ENCODE data around the gene SLC22A2. TPM values are rescaled to one million over a fixed set of nuclear protein-coding genes. Genes with fewer than 3 reads are reported as not detected.

The SLC22A2 gene
- total and polyA plus RNA-seq, 10 of the 15 experiments (the other 5 are each of a cell fraction or from before 2014, with no cell fraction given), result 0.12 TPM; not detected in 9

GRCh38 chr6:160215232-160215631 lies 43.4 kb downstream of the SLC22A2 start:
- TF ChIP-seq SMARCA5 (IDR thresholded peaks at IDR 0.05) (no peak), KDM1A (IDR thresholded peaks at IDR 0.05; ENCODE audit: borderline replicate concordance) (no peak), RCOR1 (conservative IDR thresholded peaks at IDR 0.05; ENCODE audit: low read depth, low read length) (no peak), TCF3 (IDR thresholded peaks at IDR 0.05; ENCODE audit: borderline replicate concordance, insufficient read depth, low read depth, low read length) (no peak), HDAC2 (IDR thresholded peaks at IDR 0.05) (no peak), IKZF1 (conservative IDR thresholded peaks at IDR 0.05) (no peak), ELK1 (IDR thresholded peaks at IDR 0.05; ENCODE audit: low read depth, low read length) (no peak), RBBP5 (conservative IDR thresholded peaks at IDR 0.05) (no peak), SREBF1 (IDR thresholded peaks at IDR 0.05; ENCODE audit: low read length) (no peak), CEBPZ (IDR thresholded peaks at IDR 0.05; ENCODE audit: low read depth, low read length) (no peak), ZNF384 (IDR thresholded peaks at IDR 0.05; ENCODE audit: borderline replicate concordance, low read depth, low read length) (no peak), FOS (IDR thresholded peaks at IDR 0.05; ENCODE audit: borderline replicate concordance, extremely low read depth, insufficient read length) (no peak), IRF3 (IDR thresholded peaks at IDR 0.05) (no peak), ESRRA (IDR thresholded peaks at IDR 0.05; ENCODE audit: low read length) (no peak), ZNF622 (IDR thresholded peaks at IDR 0.05) (no peak), EED (IDR thresholded peaks at IDR 0.05; ENCODE audit: low read depth) (no peak), MXI1 (IDR thresholded peaks at IDR 0.05; ENCODE audit: low read depth, low read length) (no peak), E2F4 (IDR thresholded peaks at IDR 0.05; ENCODE audit: low read depth, low read length) (no peak)
- H3K27me3 ChIP-seq (replicated peaks in 1 of 2; ENCODE audit: control insufficient read depth in 2 of 2, insufficient read depth in 2 of 2, low read length in 1 of 2), result peaks cover 0 to 2% of the 10 kb centered on the region in 2 experiments; a peak in 1 of 4 replicates
- H3K9me3 ChIP-seq (replicated peaks; ENCODE audit: control insufficient read depth, insufficient read depth, low read length), result no peaks in the 10 kb centered on the region; the same call in 2 of the 3 replicates
- DNase-seq (ENCODE audit: low read depth, low spot score) (no peak), FAIRE-seq (no peak), ATAC-seq (no peak)
- ChIA-PET RAD21 (ENCODE audit: unreplicated experiment) (no interaction called here), POLR2A (interaction anchor here (0.5 kb wide), 1 partner anchor 69 kb away, joined by 3 read pairs; no protein-coding TSS in a partner anchor), CTCF (no interaction called here), SMC1A (ENCODE audit: uncharacterized antibody, unreplicated experiment) (no interaction called here)
- intact Hi-C loops (cut with micrococcal nuclease; ENCODE audit: unreplicated experiment), result no loop called here
- H3K4me2 ChIP-seq (ENCODE audit: control insufficient read depth, insufficient read depth), result no peak overlapping the region
- H3K79me2 ChIP-seq (ENCODE audit: control insufficient read depth, insufficient read depth, low read length), result no peaks in the 10 kb centered on the region
- no peaks in the 10 kb centered on the region for H4K20me1 ChIP-seq (ENCODE audit: control insufficient read depth, insufficient read depth)
- in situ Hi-C loops (cut with MboI), result no loop called here
- no peak overlapping the region for H3K4me3 ChIP-seq
- H2AFZ ChIP-seq (ENCODE audit: control insufficient read depth, low read depth, low read length), result no peak overlapping the region
- 13% methylated on average over 3 of the region's 3 CpGs for WGBS (ENCODE audit: insufficient coverage, insufficient replicate concordance, low lambda C conversion rate, missing lambda C conversion rate)
- H3K9ac ChIP-seq (ENCODE audit: control insufficient read depth, insufficient read depth, low read length), result no peak overlapping the region
- H3K4me1 ChIP-seq (ENCODE audit: control insufficient read depth, insufficient read depth, low read length), result no peaks in the 10 kb centered on the region
- no peaks in the 10 kb centered on the region for H3K36me3 ChIP-seq (ENCODE audit: control insufficient read depth in 2 of 2, insufficient read depth in 2 of 2, low read length in 1 of 2)
- H3K27ac ChIP-seq (ENCODE audit: control insufficient read depth, insufficient read depth), result no peak overlapping the region
- no TSS peak for BruUV-seq (replicated peaks)

All from GM12878 (cell line).